HG03460 (cell line): ENCODE data around the gene ACOX3.
"Not testable (repeated sequence)": the region's sequence is repeated elsewhere in the genome, so short reads cannot be mapped to it uniquely, and the experiment has no call there.

Experiments used
- ATAC-seq: cut with Tn5 transposase; IDR thresholded peaks from one replicate; pipeline ENCODE4 v1.9.1; 2021; ENCODE audit not compliant: unreplicated experiment

ACOX3 gene

GRCh38 chr4:8407756-8408155 lies 32.8 kb downstream of the ACOX3 start:
- no peak for ATAC-seq

DNA sequence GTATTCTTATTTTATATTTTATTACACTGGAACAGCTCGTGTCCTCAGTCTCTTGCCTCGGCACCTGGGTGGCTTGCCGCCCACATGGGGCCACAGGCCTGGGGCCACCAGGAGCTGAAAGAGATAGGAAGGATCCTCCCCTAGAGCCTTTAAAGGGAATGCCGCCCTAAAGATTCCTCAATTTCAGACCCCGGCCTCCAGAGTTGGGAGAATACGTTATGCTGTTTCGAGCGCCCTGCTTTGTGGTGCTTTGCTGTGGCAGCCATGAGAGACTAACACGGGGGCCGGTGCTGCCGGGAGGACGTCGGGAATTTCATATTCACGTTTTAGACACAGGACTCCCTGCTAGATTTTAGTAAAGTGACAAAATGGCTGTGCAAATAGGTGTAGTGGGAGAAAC lies 33.2 kb downstream of the ACOX3 start:
- no peak for ATAC-seq

DNA sequence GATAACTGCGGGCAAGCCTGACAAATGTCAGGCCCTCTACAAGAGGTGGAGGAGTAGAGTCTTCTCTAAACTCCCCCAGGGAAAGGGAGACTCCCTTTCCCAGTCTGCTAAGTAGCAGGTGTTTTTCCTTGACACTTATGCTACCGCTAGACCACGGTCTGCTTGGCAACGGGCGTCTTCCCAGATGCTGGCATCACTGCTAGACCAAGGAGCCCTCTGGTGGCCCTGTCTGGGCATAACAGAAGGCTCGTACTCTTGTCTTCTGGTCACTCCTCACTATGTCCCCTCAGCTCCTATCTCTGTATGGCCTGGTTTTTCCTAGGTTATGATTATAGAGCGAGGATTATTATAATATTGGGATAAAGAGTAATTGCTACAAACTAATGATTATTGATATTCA lies 33.6 kb downstream of the ACOX3 start:
- ATAC-seq = not testable (repeated sequence)

DNA sequence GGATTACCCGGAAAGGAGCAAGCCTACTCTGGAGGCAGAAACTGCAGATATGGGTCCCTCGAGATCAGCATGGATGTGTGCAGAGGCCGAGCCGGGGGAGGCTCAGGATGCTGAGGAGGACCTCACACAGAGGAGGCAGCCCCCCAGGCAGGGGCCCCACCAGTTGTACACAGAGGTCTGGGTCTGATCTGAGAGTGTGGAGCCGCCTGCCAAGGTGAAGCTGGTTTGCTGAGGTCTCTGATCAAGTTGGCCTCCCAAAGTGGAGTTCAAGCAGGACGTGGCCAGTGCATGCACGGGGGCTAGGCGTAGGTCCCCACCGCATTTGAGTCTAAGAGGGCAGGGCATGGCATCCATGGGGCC lies 35.0 kb downstream of the ACOX3 start:
- no peak for ATAC-seq

DNA sequence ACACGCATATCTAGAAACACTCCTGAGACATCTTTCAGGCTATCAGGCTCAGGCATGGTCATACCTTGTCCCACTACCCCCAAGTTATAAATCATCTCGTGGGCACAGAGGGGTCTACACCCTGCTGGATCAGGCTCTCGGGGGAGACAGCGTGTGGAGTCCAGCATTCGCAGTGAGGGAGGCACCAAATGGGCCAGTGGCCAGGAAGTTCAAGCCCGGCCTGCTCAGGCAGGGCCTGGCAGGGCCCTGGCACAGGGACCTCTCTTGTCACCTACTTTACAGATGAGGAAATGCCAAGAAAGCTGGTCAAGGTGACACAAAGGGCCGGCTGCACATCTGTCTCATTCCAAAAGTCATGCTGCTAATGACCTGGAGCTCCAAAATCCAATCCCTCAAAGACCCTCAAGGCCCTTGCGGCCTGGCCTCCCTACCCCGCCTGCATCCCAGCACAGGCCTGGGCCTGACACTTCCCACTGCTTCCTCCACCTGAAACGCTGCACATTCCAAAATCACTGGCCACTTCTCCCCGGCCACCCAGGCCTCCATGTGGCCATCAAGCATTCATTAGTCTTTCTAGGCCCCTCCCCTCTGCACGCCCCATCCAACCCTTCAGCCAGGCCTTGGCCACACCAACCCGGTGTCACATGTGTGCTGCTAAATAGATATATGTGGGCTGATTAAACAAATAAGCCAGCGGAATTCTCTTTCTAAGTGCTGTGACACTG lies 35.6 kb downstream of the ACOX3 start:
- ATAC-seq = no peak

GRCh38 chr4:8403976-8404375 lies 36.5 kb downstream of the ACOX3 start:
- ATAC-seq = no peak

DNA sequence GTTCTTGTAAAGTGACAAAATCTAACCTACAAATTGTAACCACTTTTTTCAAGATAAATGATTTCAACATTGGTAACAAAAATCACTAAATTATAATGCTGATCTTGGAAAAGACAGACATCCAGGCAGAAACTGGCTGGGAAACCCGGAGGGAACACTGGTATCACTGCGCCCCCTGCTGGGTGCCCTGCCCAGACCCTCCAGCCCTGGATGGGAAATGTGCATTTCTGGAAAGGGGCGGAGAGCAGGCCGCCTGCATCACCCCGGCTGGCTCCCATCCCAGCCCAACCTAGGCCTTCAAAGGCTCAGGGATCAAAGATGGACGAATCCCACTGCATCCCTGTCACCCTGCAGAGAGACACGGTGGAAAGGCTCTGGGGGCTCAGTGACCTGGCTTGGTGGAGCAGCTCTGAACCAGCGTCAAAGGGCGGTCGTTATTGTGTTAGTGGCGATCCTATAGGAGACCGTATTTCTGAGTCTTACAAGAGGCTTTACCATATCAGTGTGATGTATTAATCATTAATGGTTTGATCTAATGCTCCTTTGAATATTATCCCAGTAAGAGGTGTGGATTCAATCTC lies 37.3 kb downstream of the ACOX3 start:
- no peak for ATAC-seq

DNA sequence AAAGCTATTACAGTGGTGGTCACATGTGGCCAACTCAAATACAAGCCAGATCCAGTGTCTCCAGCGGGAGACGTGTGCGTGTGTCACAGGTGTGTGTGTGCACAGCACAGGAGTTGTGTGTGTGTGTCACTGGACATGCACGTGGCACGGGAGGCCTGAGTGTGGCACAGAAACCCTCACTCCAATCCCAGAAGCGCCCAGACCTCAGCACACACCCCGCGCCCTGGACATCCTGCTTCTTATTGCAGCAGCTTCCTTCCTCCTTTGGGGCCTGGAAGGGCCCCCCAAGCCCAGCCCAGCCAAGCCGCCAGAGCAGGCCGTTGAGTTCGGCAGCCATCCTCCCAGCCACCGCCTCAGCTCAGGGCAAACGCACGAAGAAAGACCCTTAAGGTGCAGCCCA lies 37.9 kb downstream of the ACOX3 start:
- ATAC-seq = no peak

DNA sequence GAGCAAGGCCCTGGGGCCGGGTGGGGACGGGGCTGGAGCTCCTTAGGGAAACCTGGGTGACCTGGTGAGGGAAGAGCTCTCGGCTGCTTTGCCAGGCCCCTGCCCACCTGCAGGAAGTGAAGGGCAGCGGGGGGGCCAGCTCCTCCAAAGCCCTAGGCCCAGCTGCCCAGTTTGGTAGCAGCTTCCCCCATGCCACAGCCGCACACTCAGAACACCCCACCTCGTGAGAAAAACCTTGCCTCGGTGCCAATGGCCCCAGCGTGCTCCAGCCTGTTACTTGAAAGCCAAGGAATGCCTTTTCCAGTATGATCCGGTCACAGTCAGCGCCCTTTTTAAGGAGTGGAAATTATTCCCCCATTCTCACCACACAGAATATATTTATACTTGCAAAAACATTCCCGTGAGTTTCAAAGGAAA lies 38.3 kb downstream of the ACOX3 start:
- no peak for ATAC-seq

- ATAC-seq = no peak
Observed at GRCh38 chr4:8401665-8402064, 38.9 kb downstream of the ACOX3 start.

DNA sequence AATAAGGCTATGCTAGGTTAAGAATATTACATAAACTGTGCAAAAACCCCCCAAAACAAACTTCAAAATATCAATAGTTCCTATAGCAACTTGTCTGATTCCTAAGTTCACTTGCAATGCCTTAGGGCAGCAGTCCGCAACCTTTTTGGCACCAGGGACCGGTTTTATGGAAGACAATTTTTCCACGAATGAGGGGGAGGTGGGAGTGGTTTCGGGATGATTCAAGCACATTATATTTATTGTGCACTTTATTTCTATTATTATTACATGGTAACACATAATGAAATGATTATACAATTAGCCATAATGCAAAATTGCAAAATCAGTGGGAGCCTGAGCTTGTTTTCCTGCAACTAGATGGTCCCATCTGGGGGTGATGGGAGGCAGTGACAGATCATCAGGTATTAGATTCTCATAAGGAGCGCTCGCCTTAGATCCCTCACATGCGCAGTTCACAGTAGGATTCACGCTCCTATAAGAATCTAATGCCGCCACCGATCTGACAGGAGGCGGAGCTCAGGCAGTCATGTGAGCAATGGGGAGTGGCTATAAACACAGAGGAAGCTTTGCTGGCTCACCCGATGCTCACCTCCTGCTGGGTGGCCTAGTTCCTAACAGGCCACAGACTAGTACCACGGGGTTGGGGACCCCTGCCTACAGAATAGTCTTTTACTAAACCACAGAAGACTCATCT lies 39.7 kb downstream of the ACOX3 start:
- ATAC-seq = no peak

DNA sequence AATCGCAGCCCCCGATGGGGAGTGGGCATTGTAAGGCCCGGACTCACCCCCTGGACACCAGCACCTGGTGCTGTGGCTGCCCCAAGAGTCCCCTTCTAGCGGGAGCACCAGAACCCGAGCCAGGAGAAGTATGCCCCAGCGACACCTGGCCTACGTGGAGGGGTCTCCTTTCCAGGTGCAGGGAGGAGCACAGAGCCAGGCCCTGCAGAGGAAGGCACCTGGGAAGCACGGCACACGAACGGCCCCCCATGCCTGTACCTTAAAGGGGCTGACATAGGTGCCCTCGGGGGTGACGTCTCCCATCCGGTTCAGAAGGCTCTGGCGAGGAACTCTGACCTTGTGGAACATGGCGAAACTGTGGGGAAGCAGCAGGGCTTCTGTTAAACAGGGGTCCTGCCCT lies 41.2 kb downstream of the ACOX3 start:
- ATAC-seq = no peak

- no peak for ATAC-seq
Observed at GRCh38 chr4:8398347-8398746, 42.2 kb downstream of the ACOX3 start.

DNA sequence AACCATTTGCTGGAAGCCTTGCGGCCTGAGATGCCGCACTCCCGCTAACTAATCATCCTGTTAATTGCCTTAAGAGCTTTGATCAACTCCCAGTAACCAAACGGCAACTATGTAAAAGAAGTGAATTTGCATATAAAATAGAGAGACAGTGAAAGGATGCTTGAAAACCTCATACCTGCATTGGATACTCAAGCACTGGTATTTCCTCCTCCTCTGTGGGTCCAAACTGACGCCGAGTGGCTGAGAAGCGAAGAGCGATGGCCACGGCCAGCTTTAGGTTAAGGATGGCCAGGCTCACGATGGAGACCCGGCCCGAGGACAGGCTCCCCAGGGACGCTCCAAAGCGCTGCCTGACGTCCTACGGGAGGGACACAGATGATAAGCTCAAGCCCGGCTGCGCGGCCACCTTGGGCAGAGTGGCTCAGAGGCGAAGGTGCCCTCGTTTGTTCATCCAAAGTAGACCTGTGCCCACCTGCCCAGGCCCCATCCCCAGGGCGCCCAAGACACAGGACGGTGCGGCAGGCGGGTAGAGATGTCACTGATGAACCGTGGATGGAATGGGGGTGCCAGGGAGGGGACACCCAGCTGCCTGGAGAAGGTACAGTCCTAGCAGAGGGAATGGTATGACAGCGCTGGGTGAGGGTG lies 43.6 kb downstream of the ACOX3 start:
- ATAC-seq = no peak

DNA sequence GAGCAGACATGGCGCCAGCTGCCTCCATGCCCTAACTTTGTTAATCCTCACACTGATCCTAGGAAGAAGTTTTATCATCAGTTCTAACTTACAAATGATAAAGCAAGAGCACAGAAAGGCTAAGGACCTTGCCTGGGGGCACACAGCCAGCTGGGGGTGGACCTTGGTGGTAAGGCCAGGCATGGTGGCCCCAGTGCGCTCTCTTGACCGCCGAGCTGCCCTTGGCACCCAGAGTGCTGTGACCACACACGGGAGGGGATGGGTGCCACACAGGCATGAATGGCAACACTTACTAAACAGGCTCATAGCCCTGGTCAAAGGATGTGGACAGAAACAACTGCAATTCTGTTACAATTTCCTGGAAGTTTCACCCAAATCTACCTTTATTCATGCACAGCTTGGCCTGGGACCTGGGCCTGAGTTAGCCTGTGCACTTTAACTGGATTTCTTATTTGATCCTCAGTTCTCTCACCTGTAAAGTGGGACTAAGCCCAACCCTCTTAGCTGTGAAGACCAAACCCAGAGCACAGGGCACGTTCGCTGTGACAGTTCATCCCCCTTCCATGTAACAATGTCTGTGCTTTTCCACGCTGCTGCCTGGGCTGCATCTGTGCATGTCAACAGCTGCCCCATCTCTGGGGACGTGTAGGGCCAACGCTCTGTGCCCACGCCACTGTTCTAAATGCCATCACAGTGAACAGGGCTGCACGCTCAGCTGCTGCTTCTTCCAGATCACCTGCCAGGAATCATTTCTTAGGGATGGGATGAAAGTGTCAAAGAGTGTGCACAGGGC lies 44.8 kb downstream of the ACOX3 start:
- no peak for ATAC-seq

- no peak for ATAC-seq
Observed at GRCh38 chr4:8394806-8395205, 45.7 kb downstream of the ACOX3 start.

- ATAC-seq = no peak
Observed at GRCh38 chr4:8394061-8394519, 46.4 kb downstream of the ACOX3 start.

- no peak for ATAC-seq
Observed at GRCh38 chr4:8393593-8394038, 46.9 kb downstream of the ACOX3 start.

- no peak for ATAC-seq
Observed at GRCh38 chr4:8392591-8393190, 47.8 kb downstream of the ACOX3 start.

GRCh38 chr4:8391972-8392371 lies 48.6 kb downstream of the ACOX3 start:
- ATAC-seq = peak; percentile 87

DNA sequence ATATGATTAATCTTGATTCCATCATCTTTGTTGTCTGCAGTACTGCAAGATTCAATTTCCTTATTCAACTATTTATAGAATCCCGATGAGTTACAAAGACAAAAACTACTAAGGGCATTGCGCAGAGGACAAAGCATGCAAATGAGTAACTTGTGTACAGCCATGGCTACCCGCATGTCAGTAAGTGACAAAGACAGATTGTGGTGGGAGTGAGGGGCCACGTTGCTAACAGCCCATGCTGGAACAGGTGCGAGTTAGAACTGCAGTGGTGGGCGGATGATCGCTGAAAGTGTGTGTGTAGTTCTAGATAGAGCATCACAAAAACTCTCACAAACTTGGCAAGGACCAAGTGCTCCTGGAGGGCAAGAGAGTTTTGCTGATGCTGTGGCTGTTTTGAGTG lies 49.5 kb downstream of the ACOX3 start:
- no peak for ATAC-seq
